22Rv1 (cell line): ENCODE results near the gene CCDC6.

Source experiments
- ZFX ChIP-seq: fragments of 450-650 bp; IDR thresholded peaks from 2 replicates; pipeline ENCODE4 v1.6.1; 2017; ENCODE audit warnings: antibody characterized with exemption, borderline replicate concordance
- TF ChIP-seq, protein P1 (sequence below): fragments of 450-650 bp; IDR thresholded peaks from 2 replicates; pipeline ENCODE4 v1.5.1; 2017; ENCODE audit warnings: mild to moderate bottlenecking

DNA sequence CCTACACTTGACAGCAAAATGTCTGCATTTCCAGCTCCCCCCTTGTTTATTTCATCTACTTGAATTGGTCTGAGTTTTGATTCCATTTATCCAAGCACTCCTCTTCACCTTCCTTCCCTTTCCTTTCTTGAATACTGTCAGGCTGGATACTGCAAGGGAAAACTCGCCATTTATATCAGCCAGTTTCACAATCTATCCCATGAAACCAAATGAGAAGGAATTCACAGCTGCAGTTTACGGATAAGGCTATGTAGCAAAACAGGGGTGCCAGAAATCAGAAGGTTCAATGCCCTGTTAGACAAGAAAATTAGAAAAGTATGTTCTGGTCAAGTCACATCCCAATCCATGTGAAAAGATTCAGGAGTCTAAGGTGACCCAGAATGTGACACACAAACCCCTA lies 28.1 kb downstream of the CCDC6 start:
- TF ChIP-seq, protein P1, sequence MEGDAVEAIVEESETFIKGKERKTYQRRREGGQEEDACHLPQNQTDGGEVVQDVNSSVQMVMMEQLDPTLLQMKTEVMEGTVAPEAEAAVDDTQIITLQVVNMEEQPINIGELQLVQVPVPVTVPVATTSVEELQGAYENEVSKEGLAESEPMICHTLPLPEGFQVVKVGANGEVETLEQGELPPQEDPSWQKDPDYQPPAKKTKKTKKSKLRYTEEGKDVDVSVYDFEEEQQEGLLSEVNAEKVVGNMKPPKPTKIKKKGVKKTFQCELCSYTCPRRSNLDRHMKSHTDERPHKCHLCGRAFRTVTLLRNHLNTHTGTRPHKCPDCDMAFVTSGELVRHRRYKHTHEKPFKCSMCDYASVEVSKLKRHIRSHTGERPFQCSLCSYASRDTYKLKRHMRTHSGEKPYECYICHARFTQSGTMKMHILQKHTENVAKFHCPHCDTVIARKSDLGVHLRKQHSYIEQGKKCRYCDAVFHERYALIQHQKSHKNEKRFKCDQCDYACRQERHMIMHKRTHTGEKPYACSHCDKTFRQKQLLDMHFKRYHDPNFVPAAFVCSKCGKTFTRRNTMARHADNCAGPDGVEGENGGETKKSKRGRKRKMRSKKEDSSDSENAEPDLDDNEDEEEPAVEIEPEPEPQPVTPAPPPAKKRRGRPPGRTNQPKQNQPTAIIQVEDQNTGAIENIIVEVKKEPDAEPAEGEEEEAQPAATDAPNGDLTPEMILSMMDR = no peak
- no peak for TF ChIP-seq ZFX
